MM.1S (cell line): Measurements from ENCODE around the gene DHX35.
"Not testable (repeated sequence)": the region's sequence is repeated elsewhere in the genome, so short reads cannot be mapped to it uniquely, and the experiment has no call there.

Experiments used
- DNase-seq: peaks from one replicate; pipeline ENCODE4 v3.0.0-alpha.2; 2015
- H2AFZ ChIP-seq: fragments of 300-600 bp; sonication (generic); 2 replicates; pipeline ENCODE4 v1.6.0; 2016; ENCODE audit warnings: antibody characterized with exemption, low read length
- H3F3A ChIP-seq: fragments of 300-600 bp; sonication (generic); 2 replicates; pipeline ENCODE4 v1.6.1; 2016; ENCODE audit warnings: mild to moderate bottlenecking, antibody characterized with exemption, low read length, moderate library complexity, mixed read lengths; ENCODE audit not compliant: insufficient read depth
- H3K27ac ChIP-seq: fragments of 300-600 bp; sonication (generic); 2 replicates; pipeline ENCODE4 v1.5.1; 2016; ENCODE audit warnings: mild to moderate bottlenecking, low read length
- H3K27me3 ChIP-seq: fragments of 300-600 bp; sonication (generic); replicated peaks from 2 replicates; pipeline ENCODE4 v1.6.0; 2016; ENCODE audit warnings: low read length; ENCODE audit not compliant: insufficient read depth
- H3K36me3 ChIP-seq: fragments of 300-600 bp; sonication (generic); replicated peaks from 2 replicates; pipeline ENCODE4 v1.6.1; 2016; ENCODE audit warnings: mild to moderate bottlenecking, low read length, mixed read lengths; ENCODE audit not compliant: insufficient read depth
- H3K4me1 ChIP-seq: fragments of 300-600 bp; sonication (generic); 2 replicates; pipeline ENCODE4 v1.6.1; 2016; ENCODE audit warnings: low read length, mixed read lengths
- H3K4me2 ChIP-seq: fragments of 300-600 bp; sonication (generic); 2 replicates; pipeline ENCODE4 v1.6.0; 2016; ENCODE audit warnings: low read depth, low read length
- H3K4me3 ChIP-seq: fragments of 300-600 bp; sonication (generic); 2 replicates; pipeline ENCODE4 v1.5.1; 2016; ENCODE audit warnings: low read length, mixed read lengths
- H3K79me2 ChIP-seq: fragments of 300-600 bp; sonication (generic); 2 replicates; pipeline ENCODE4 v1.6.1; 2016; ENCODE audit warnings: mixed run types, low read length, mixed read lengths
- H3K9ac ChIP-seq: fragments of 300-600 bp; sonication (generic); 2 replicates; pipeline ENCODE4 v1.6.1; 2016; ENCODE audit warnings: low read length, mixed read lengths
- H3K9me2 ChIP-seq: fragments of 300-600 bp; sonication (generic); replicated peaks from 2 replicates; pipeline ENCODE4 v1.6.1; 2016; ENCODE audit warnings: mild to moderate bottlenecking, low read length, mixed read lengths; ENCODE audit not compliant: insufficient read depth
- H3K9me3 ChIP-seq: fragments of 300-600 bp; sonication (generic); replicated peaks from 2 replicates; pipeline ENCODE4 v1.6.1; 2016; ENCODE audit warnings: mild to moderate bottlenecking, low read length, mixed read lengths; ENCODE audit not compliant: insufficient read depth
- H4K20me1 ChIP-seq: fragments of 300-600 bp; sonication (generic); 2 replicates; pipeline ENCODE4 v1.6.1; 2016; ENCODE audit warnings: mild to moderate bottlenecking, low read length, moderate library complexity, mixed read lengths; ENCODE audit not compliant: insufficient read depth
- CTCF ChIP-seq: fragments of 300-600 bp; sonication (generic); IDR thresholded peaks from 2 replicates; pipeline ENCODE4 v1.5.1; 2016; ENCODE audit warnings: antibody characterized with exemption, low read length, mixed read lengths
- EZH2 ChIP-seq: fragments of 300-600 bp; sonication (generic); optimal IDR thresholded peaks from 2 replicates; pipeline ENCODE3; 2017; ENCODE audit warnings: low read depth, mild to moderate bottlenecking, antibody characterized with exemption, low read length, mixed read lengths
- EZH2phosphoT487 ChIP-seq: fragments of 300-600 bp; sonication (generic); IDR thresholded peaks from 2 replicates; pipeline ENCODE4 v1.6.1; 2018; ENCODE audit warnings: antibody characterized with exemption, low read length

DHX35 gene

GRCh38 chr20:38995536-38996044, 33.4 kb downstream of the DHX35 start:
- Histone ChIP-seq H3K9ac (no peak overlapping the region), H3K4me1 (no peaks in the 10 kb centered on the region), H4K20me1 (no peaks in the 10 kb centered on the region), H3K4me3 (no peak overlapping the region), H2AFZ (no peak overlapping the region), H3K36me3 (no peaks in the 10 kb centered on the region; the same call in 1 of the 2 replicates), H3K79me2 (no peaks in the 10 kb centered on the region), H3K27me3 (no peaks in the 10 kb centered on the region), H3K9me3 (no peaks in the 10 kb centered on the region), H3K9me2 (no peaks in the 10 kb centered on the region), H3K27ac (no peak overlapping the region), H3K4me2 (no peak overlapping the region), H3F3A (no peaks in the 10 kb centered on the region)
- no peak for TF ChIP-seq EZH2
- no peak for TF ChIP-seq EZH2phosphoT487
- no peak for TF ChIP-seq CTCF
- DNase-seq = no peak

GRCh38 chr20:38996866-38997265, 34.7 kb downstream of the DHX35 start:
- H3K4me2 ChIP-seq, H3K9ac ChIP-seq, H3K4me3 ChIP-seq, H3K27me3 ChIP-seq, H3K79me2 ChIP-seq, H2AFZ ChIP-seq, H3K27ac ChIP-seq, DNase-seq, H3F3A ChIP-seq, H3K9me2 ChIP-seq, H3K36me3 ChIP-seq, H4K20me1 ChIP-seq, H3K4me1 ChIP-seq, H3K9me3 ChIP-seq: not testable (repeated sequence)

- TF ChIP-seq CTCF (no peak), EZH2phosphoT487 (no peak), EZH2 (no peak)
- Histone ChIP-seq H3K9ac (no peak overlapping the region), H3K36me3 (no peaks in the 10 kb centered on the region; the same call in 1 of the 2 replicates), H3K9me2 (no peaks in the 10 kb centered on the region), H3F3A (no peaks in the 10 kb centered on the region), H2AFZ (no peak overlapping the region), H3K4me2 (no peak overlapping the region), H3K79me2 (no peaks in the 10 kb centered on the region), H3K9me3 (no peaks in the 10 kb centered on the region), H3K4me1 (no peaks in the 10 kb centered on the region), H3K27me3 (no peaks in the 10 kb centered on the region), H3K4me3 (no peak overlapping the region), H4K20me1 (no peaks in the 10 kb centered on the region), H3K27ac (no peak overlapping the region)
- DNase-seq = no peak
These were observed 35.5 kb downstream of the DHX35 start for GRCh38 chr20:38997622-38998021.

GRCh38 chr20:38999217-38999616, 37.1 kb downstream of the DHX35 start:
- no peak overlapping the region for H3K9ac ChIP-seq
- H3F3A ChIP-seq = peaks cover 1% of the 10 kb centered on the region; the same call in 1 of the 2 replicates
- peaks cover under 1% of the 10 kb centered on the region for H3K4me1 ChIP-seq
- no peak overlapping the region for H3K4me3 ChIP-seq
- H3K9me3 ChIP-seq = no peaks in the 10 kb centered on the region
- no peak overlapping the region for H3K4me2 ChIP-seq
- H3K9me2 ChIP-seq = no peaks in the 10 kb centered on the region
- H4K20me1 ChIP-seq = no peaks in the 10 kb centered on the region
- no peak overlapping the region for H2AFZ ChIP-seq
- no peaks in the 10 kb centered on the region; the same call in 1 of the 2 replicates for H3K36me3 ChIP-seq
- TF ChIP-seq EZH2 (no peak), CTCF (no peak), EZH2phosphoT487 (no peak)
- no peaks in the 10 kb centered on the region for H3K27me3 ChIP-seq
- no peak overlapping the region for H3K27ac ChIP-seq
- no peak for DNase-seq
- no peaks in the 10 kb centered on the region for H3K79me2 ChIP-seq
